GM18951 (cell line): ENCODE data around the gene CRABP1.

Experiments
- POLR2A ChIP-seq: IDR thresholded peaks from 4 replicates; pipeline ENCODE4 v1.6.1; 2011; ENCODE audit warnings: mild to moderate bottlenecking; ENCODE audit not compliant: insufficient read length, insufficient read depth; ENCODE audit errors: extremely low read depth
- in situ Hi-C: fragments of 300-500 bp; cut with MboI; formaldehyde crosslinking; loops from one replicate; pipeline ENCODE4 v1.12.0; 2022; ENCODE audit warnings: low sequenced_read_pairs, mixed read lengths, inconsistent platforms; ENCODE audit not compliant: unreplicated experiment

Gene CRABP1

DNA sequence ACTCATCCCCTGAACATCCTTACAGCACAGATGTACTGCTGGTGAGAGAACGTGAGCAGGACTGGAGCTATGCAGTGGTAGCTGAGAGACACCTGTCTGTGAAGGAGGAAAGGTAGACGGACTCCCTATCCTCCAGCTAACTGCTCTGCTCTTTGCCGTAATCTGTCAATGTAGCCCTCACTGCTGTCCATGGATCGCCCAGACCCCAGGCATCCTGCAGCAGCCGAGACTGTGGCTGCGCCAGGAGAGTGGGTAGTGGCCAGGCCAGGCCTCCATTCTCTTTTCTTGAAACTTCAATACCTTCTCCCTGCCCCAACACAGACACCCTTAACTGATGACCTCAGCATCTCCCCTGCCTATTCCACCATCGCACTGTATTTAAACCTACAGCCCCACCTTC is 44.5 kb downstream of the CRABP1 start:
- no peak for TF ChIP-seq POLR2A
- in situ Hi-C loops: no loop called here

DNA sequence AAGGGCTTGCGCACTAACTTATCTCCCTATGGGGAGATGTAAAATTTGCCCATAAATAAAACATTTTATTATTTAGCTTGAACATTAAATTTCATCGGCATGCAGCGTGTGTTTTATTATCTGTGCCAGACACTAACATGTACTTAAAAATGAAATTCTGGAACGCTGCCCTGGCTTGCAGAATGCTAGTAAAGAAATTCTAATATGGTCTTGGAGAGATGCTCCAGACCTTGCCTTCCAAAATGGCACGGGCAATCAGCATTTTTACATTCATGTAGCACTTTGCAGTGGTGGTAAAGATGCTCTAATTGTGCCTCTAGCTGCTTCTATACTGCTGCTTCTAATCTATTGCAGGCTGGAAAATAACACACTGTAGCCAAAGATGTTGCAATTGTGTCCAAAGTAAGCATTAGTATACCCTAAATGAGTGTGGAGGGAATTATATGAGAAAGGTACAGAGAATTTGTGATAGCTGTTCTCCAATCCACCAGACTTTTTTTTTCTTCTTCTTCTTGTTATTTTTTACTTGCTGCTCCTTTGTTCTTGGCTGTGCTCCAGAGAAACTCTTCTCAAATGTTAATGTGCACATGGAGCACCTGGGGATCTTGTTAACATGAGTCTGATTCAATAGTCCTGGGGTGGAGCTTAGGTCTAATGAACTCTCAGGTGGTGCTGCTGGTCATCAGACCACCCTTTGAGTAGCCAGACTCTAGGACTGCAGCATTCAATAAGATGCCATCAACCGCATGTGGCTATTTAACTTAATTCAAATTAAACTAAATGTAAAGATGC is 47.3 kb downstream of the CRABP1 start:
- in situ Hi-C loops: no loop called here
- no peak for TF ChIP-seq POLR2A

DNA sequence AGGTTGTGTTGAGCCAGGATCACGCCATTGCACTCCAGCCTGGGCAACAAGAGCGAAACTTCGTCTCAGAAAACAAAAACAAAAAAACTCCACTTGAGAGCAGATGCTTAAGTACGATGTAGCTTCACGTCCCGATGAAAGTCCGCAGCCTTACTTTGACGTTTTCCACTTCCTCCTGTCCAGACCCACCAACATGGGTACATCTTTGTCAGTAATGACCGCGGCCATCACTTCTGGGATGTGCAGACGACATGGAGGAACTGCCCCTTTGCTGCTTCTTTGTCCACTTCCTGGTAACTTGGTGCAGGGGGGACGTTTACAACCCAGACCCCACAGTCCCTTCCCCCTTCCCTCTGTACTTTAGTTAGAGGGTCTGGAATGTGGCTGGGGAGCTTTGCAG is 48.7 kb downstream of the CRABP1 start:
- no peak for TF ChIP-seq POLR2A

DNA sequence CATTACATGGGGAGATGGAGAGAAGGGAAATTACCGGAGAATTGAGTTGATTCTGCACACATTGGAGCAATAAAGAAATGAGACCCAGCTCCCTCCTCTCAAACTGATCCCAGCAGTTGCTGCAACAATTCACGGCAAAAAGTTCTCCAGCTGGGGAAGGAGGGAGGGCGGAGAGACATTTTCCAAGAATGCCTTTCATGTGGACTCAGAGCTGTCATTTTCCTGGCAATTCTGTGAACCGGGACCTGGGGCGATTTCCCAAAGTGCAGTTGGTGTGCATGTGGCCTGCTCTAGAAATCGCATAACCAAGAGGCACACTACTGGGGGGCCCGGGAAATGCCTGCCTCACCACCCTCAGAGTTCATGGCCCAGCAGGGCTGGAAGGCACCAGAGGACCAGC is 49.2 kb downstream of the CRABP1 start:
- no peak for TF ChIP-seq POLR2A
- in situ Hi-C loops: no loop called here

More for the DNA sequence above, 48.7 kb downstream of the CRABP1 start:
- in situ Hi-C loops: no loop called here

DNA sequence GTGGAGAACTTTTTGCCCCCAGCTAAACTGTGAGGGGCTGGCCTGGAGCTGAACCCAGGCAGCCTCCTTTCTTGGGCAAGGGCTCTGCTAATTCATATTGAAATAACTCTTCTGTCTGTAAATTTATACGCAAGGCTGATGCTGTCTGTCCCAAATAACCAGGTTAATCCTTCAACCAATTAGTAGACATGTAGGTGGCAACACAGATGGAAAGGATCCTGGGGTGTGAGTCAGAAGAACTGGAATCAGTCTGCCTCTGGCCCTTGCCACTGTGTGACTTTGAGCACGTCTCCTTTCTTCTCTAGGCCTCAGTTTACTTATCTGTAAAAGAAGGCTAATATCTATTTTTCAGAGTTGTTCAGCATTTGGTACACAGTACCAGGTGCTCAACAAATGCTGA is 49.6 kb downstream of the CRABP1 start:
- no peak for TF ChIP-seq POLR2A
- in situ Hi-C loops: no loop called here

DNA sequence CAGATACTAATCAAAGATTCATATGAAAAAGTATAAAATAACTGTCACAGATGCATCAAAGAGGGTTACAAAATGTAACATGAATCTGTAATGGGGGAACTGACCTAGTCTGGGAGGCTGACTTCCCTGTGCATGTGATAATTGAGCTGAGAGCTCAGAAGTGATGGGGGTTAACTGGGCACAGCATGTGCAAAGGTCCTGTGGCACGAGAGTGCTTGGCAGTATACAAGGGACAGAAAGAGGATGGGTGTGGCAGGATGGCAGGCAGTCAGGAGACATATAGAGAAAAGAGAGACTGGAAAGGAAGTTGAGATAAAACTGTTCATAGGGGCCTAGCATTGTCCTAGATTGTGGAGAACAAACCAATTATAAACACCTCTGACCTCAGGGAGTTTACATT is 50.1 kb downstream of the CRABP1 start:
- no peak for TF ChIP-seq POLR2A
- in situ Hi-C loops: no loop called here

DNA sequence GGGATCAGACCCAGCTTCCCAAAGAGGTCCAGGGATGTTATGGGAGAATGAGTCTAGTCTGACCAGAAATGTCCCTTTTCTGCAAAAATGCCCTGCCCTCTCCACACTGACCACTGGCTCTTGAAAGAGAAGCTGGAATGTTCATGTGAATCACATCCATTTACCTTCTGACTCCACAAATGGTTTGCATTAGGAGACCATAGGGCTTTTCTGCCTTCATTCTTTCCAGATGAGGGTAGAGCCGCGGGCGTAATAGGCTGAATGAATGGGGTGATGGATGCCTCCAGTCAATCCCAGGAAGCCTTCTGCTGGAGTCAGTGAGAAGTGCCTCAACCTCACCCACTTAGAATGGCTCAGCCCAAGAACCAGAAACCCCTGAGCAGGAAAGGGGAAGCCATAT is 50.7 kb downstream of the CRABP1 start:
- in situ Hi-C loops: no loop called here

DNA sequence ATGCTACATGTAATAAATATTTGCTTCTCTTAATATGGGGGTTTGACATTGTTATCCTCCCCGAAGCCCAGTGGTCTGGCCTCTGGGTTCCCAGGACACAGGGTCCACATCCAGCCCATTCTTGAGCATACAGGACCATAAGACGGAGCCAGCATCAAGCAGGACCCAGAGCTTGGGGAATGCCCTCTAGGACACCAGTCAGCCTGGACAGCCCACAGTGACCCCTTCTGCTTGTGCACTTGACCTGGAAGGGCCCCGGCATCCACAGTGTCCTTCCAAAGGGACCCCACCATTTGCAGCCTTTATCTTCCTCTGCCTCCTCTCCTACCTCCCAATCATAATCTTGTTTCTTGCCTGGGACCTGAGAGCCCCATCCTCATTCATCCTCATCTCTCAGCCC is 51.6 kb downstream of the CRABP1 start:
- no peak for TF ChIP-seq POLR2A
- in situ Hi-C loops: no loop called here

More for the DNA sequence above, 50.7 kb downstream of the CRABP1 start:
- TF ChIP-seq POLR2A: no peak

DNA sequence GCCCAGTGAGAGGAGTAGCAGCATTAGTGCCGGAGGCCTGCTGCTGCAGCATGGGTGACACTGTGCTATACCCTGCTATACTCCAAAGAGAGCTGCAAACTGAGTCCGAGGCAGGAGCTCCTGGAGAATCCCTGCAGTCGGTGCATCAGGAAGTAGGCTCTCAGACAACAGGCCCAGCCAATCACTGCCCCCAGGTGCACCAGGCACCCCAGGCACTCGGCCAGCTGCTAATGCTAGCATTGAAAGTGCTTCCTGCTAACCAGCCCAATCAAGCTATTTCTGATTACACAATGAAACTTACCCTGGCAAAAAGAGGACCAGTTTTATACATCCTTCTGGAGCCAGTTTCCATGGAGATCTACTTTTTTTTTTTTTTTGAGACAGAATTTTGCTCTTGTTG is 52.3 kb downstream of the CRABP1 start:
- TF ChIP-seq POLR2A: no peak
- in situ Hi-C loops: no loop called here

DNA sequence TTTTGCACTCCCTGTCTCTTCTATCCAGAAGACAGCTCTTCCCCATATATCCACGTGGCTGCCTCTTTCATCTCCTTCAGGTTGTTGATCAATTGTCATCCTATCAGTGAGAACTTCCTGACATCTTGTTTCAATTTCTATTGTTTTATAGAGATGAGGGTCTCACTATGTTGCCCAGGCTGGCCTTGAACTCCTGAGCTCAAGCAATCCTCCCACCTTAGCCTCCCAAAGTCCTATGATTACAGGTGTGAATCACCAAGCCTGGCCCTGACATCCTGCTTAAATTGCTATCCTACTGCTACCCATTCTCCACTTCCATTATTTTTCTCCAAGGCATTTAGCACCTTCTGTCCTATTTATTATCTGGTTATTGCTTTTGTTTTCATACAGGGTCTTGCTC is 53.0 kb downstream of the CRABP1 start:
- no peak for TF ChIP-seq POLR2A
- in situ Hi-C loops: no loop called here

DNA sequence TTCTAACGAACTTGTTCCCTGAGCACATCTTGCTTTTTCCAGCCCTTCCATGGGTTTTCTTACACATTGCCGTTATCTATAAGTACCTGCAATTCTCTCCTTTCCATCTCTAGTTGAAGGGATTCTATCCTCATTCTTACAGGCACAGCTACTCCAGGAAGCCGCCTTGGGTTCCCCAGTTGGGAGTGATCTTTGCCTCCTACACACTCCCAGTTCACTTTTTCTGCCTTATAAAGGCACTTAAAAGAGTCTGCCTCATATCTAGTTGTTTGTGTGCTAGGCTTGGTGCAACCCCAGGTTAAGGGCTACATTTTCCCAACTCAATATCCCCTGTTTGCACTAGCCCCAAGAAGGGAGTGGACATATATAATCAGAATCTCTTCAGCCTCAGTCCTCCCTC is 53.9 kb downstream of the CRABP1 start:
- no peak for TF ChIP-seq POLR2A
- in situ Hi-C loops: no loop called here

DNA sequence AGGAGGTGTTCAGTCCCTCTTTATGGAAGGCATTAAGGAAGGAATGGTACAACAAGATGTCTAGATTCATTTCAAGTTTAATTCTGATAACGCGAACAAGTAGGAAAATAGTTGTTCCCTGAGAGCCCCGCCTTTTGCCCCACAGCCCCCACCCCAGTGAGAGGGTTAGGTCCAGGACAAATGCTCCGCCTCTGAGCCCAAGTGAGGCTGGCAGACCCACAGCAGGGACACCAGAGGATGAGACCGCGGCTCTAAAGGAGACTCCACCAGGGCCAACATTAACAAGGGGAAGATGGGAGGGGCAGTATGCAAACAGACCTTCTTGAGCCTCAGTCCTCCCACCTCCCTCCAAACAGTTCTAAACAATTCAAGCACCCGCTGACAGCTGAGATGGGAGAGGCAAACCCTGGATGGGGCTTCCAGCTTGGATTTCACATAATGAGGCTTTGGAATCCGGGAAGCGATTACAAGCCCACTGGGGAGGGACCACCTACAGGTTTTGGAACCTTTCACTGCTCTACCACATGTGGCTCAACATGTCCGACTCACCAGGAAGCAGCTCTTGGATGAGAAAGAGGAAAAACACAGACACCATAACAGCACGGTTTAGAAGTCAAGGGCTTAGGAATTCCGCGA is 54.9 kb downstream of the CRABP1 start:
- TF ChIP-seq POLR2A: no peak
- in situ Hi-C loops: no loop called here

DNA sequence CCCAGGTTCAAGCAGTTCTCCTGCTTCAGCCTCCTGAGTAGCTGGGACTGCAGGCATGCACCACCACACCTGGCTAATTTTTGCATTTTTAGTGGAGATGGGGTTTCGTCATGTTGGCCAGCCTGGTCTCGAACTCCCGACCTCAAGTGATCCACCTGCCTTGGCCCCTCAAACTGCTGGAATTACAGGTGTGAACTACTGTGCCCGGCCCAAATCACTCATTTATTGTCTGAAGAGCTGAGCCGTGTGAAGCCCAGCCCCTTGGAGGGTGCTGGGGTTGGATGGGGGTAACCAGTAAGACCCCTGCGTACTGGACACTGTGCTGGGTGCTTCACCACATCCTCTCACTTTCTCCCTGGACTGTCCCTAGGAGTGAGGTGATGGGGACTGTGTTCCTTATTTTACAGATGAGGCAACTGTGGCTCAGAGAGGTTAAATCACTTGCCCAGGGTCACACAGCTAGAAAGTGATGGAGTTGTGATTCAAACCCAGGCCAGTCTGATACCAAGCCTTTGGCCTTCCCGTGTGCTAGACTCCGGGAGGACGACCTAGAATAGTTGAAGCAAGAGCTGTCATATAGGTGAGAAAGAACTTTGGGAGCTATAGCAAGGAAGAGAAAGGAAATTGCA is 56.1 kb downstream of the CRABP1 start:
- in situ Hi-C loops: no loop called here
- no peak for TF ChIP-seq POLR2A

DNA sequence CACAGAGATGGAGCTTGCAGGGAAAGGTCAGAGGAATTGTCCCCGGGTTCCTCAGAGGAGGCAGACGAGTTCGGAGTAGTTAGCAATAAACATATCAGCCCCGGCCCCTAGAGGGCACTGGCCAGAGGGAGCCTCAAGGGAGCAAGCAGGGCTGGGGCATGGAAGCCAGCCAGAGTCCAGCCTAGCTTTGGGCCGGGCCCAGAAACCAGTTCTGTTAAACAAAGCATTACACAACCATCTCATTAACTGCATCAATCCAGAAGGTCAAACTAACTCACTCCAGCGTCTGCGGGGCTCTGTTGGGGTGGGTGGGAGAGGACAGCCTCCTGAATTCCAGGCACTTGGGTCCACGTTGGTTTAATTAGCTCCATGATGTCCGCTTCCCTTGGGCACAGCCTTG is 56.8 kb downstream of the CRABP1 start:
- TF ChIP-seq POLR2A: no peak
- in situ Hi-C loops: no loop called here
